K562 (cell line): ENCODE measurements around the gene OSCAR. TPM values are rescaled to one million over a fixed set of nuclear protein-coding genes. Genes with fewer than 3 reads are reported as not detected.

Experiments
- ATAC-seq: fragments of 200-7000 bp; cut with Tn5 transposase; 3 replicates; pipeline ENCODE4 v1.9.1; 2020; ENCODE audit warnings: moderate library complexity
- BruUV-seq: library from RNA; stranded (reverse); fragments of 400-500 nt; replicated peaks from 2 replicates; lab custom pipeline; 2021; lab: Mats Ljungman, UMichigan
- CTCF ChIA-PET: fragments of 300-600 bp; formaldehyde crosslinking; extraction: SDS; loops from one replicate; lab custom pipeline; 2021; ENCODE audit warnings: low intra/inter-chr PET ratio; lab: Yijun Ruan, JAX
- POLR2A ChIA-PET: fragments of 300-600, 350-650 bp; sonication (Branson Sonifier 250); formaldehyde crosslinking; extraction: SDS; loops from one replicate; lab custom pipeline; 2021; ENCODE audit warnings: antibody characterized with exemption, inconsistent platforms; lab: Yijun Ruan, JAX
- DNase-seq, 4 experiments: peaks; one replicate each; pipeline versions ENCODE4 v3.0.0 to v3.0.0-alpha.2; 2011 to 2018; ENCODE audit warnings: low spot score in 3 of 4, mixed read lengths in 3 of 4; ENCODE audit errors: extremely low read depth in 1 of 4
- FAIRE-seq: peaks from 2 replicates; lab custom pipeline; 2011; peaks lifted over from hg19 to GRCh38; lab: Jason Lieb, UNC
- H2AFZ ChIP-seq: 2 replicates; pipeline ENCODE4 v1.6.0; 2011; ENCODE audit warnings: low read depth, low read length, control low read depth, inconsistent platforms
- H3K27ac ChIP-seq: fragments of 200-600 bp; 3 replicates; pipeline ENCODE4 v1.8.0; 2011; ENCODE audit warnings: low read depth, mild to moderate bottlenecking, control low read depth, inconsistent platforms, low read length, moderate library complexity, mixed read lengths; ENCODE audit errors: extremely low read depth
- H3K27me3 ChIP-seq, 2 experiments: fragments of 300-600 bp in 1 of 2; 2 replicates in 1 of 2; 3 replicates in 1 of 2; pipeline versions ENCODE4 v1.6.0 to v1.8.0; 2011; ENCODE audit warnings: inconsistent platforms in 2 of 2, low read length in 2 of 2, mild to moderate bottlenecking in 1 of 2, mixed read lengths in 1 of 2, moderate library complexity in 1 of 2; ENCODE audit not compliant: control insufficient read depth in 2 of 2, insufficient read depth in 2 of 2
- H3K36me3 ChIP-seq: fragments of 300-600 bp; 3 replicates; pipeline ENCODE4 v1.8.0; 2011; ENCODE audit warnings: mild to moderate bottlenecking, low read length, inconsistent platforms; ENCODE audit not compliant: control insufficient read depth, insufficient read depth
- H3K4me1 ChIP-seq, 2 experiments: fragments of 200-600 bp in 1 of 2; replicated peaks in 1 of 2; 2 replicates in 1 of 2; 3 replicates in 1 of 2; pipeline versions ENCODE4 v1.5.1 to v1.8.0; 2011; ENCODE audit warnings: inconsistent platforms in 2 of 2, low read length in 2 of 2, mild to moderate bottlenecking in 1 of 2, mixed read lengths in 1 of 2, moderate library complexity in 1 of 2; ENCODE audit not compliant: control insufficient read depth in 2 of 2, insufficient read depth in 2 of 2
- H3K4me2 ChIP-seq: 2 replicates; pipeline ENCODE4 v1.6.1; 2011; ENCODE audit warnings: low read length, control low read depth, inconsistent platforms, mixed read lengths; ENCODE audit not compliant: insufficient read depth
- H3K4me3 ChIP-seq: fragments of 200-600 bp; sonication (generic), shearing (Covaris generic); 2 replicates; pipeline ENCODE4 v1.5.1; 2016; ENCODE audit warnings: control low read depth, inconsistent platforms
- H3K79me2 ChIP-seq: fragments of 200-600 bp; 3 replicates; pipeline ENCODE4 v1.8.0; 2011; ENCODE audit warnings: low read length, inconsistent platforms; ENCODE audit not compliant: control insufficient read depth, insufficient read depth
- H3K9ac ChIP-seq, 2 experiments: 2 replicates each; pipeline versions ENCODE4 v1.6.0 to v1.6.1; 2011; ENCODE audit warnings: low read depth in 2 of 2, low read length in 2 of 2, control low read depth in 1 of 2, inconsistent platforms in 1 of 2, mild to moderate bottlenecking in 1 of 2, mixed read lengths in 1 of 2; ENCODE audit not compliant: insufficient read depth in 1 of 2
- H3K9me1 ChIP-seq: one replicate; pipeline ENCODE4 v1.6.0; 2011; ENCODE audit warnings: inconsistent platforms, mild to moderate bottlenecking, low read length, moderate library complexity; ENCODE audit not compliant: control insufficient read depth, insufficient read depth
- H3K9me3 ChIP-seq: replicated peaks from 2 replicates; pipeline ENCODE4 v1.5.1; 2011; ENCODE audit warnings: low read depth, low read length, inconsistent platforms; ENCODE audit not compliant: control insufficient read depth, insufficient read depth
- H4K20me1 ChIP-seq: replicated peaks from 2 replicates; pipeline ENCODE4 v1.6.1; 2011; ENCODE audit warnings: low read length, inconsistent platforms, mixed read lengths; ENCODE audit not compliant: control insufficient read depth, insufficient read depth
- ATF1 ChIP-seq, 2 experiments: fragments of 450-650 bp in 1 of 2; IDR thresholded peaks; 2 replicates each; pipeline ENCODE4 v1.6.1; 2016; ENCODE audit warnings: missing compliant biosample characterization in 1 of 2, missing genetic modification characterization in 1 of 2
- ATF3 ChIP-seq, 2 experiments: fragments of 450-650 bp in 1 of 2; sonication (generic) in 1 of 2; formaldehyde crosslinking in 1 of 2; IDR thresholded peaks in 1 of 2; conservative IDR thresholded peaks in 1 of 2; 2 replicates each; pipeline versions ENCODE4 v1.6.1 to v1.8.1; 2016 to 2023; ENCODE audit warnings: mild to moderate bottlenecking in 2 of 2, moderate library complexity in 2 of 2, inconsistent platforms in 1 of 2, missing genetic modification reagents in 1 of 2
- CXXC5 ChIP-seq: fragments of 250-450 bp; sonication (Bioruptor Pico); IDR thresholded peaks from 2 replicates; pipeline ENCODE4 v1.8.0; 2022; ENCODE audit warnings: inconsistent platforms, mild to moderate bottlenecking, moderate library complexity
- HNRNPLL ChIP-seq: fragments of 200-400 bp; formaldehyde crosslinking; IDR thresholded peaks from 2 replicates; pipeline ENCODE4 v1.6.1; 2017; ENCODE audit warnings: low read length, low read depth, mild to moderate bottlenecking; ENCODE audit not compliant: poor library complexity, severe bottlenecking
- ILK ChIP-seq: fragments of 450-650 bp; IDR thresholded peaks from 2 replicates; pipeline ENCODE4 v1.6.1; 2016; ENCODE audit warnings: missing genetic modification characterization, low read depth, mild to moderate bottlenecking, missing compliant biosample characterization, moderate library complexity, borderline replicate concordance
- MAFK ChIP-seq: IDR thresholded peaks from 2 replicates; pipeline ENCODE4 v1.6.1; 2011; ENCODE audit warnings: low read length, improper control_type of control experiment
- PHTF2 ChIP-seq: fragments of 250-450 bp; sonication (Bioruptor Pico); IDR thresholded peaks from 2 replicates; pipeline ENCODE4 v1.5.0; 2021; ENCODE audit warnings: mild to moderate bottlenecking
- SRSF3 ChIP-seq: fragments of 200-400 bp; formaldehyde crosslinking; IDR thresholded peaks from 2 replicates; pipeline ENCODE4 v1.6.1; 2016; ENCODE audit warnings: mild to moderate bottlenecking, low read length, moderate library complexity; ENCODE audit not compliant: insufficient read depth
- STAT5B ChIP-seq: fragments of 250-450 bp; sonication (Bioruptor Pico); IDR thresholded peaks from 2 replicates; pipeline ENCODE4 v1.8.0; 2021; ENCODE audit warnings: mild to moderate bottlenecking, inconsistent platforms
- THAP12 ChIP-seq: fragments of 250-450 bp; sonication (Bioruptor Pico); IDR thresholded peaks from 2 replicates; pipeline ENCODE4 v1.9.0; 2021; ENCODE audit warnings: mild to moderate bottlenecking, inconsistent platforms
- USF1 ChIP-seq: sonication (generic); formaldehyde crosslinking; IDR thresholded peaks from 2 replicates; pipeline ENCODE4 v1.9.0; 2022; ENCODE audit warnings: mild to moderate bottlenecking, missing genetic modification reagents
- ZNF395 ChIP-seq: fragments of 200-800 bp; sonication (Bioruptor generic); IDR thresholded peaks from 2 replicates; pipeline ENCODE4 v1.6.1; 2017; ENCODE audit warnings: missing genetic modification characterization, missing compliant biosample characterization
- ZSCAN32 ChIP-seq: fragments of 450-650 bp; formaldehyde crosslinking; IDR thresholded peaks from 2 replicates; pipeline ENCODE4 v1.4.0; 2020; ENCODE audit warnings: mild to moderate bottlenecking, moderate library complexity
- WGBS: fragments of 100-300 bp; shearing (Covaris generic); methylation state at CpG from one replicate; pipeline ENCODE4 v1.1.6; 2016; ENCODE audit warnings: low coverage, mixed read lengths; ENCODE audit not compliant: insufficient coverage; ENCODE audit errors: missing lambda C conversion rate; 5-methylcytosine and 5-hydroxymethylcytosine counted together
- in situ Hi-C: fragments of 300-500 bp; cut with MboI; formaldehyde crosslinking; loops from 4 replicates; pipeline ENCODE4 v1.15.0; 2018; ENCODE audit warnings: inconsistent platforms, mixed read lengths
- intact Hi-C: fragments of 100-400 bp; cut with micrococcal nuclease; formaldehyde crosslinking; loops from 2 replicates; pipeline ENCODE4 v1.14.2; 2022
- polyA plus RNA-seq, 8 experiments: library from polyadenylated mRNA; depleted of rRNA in 4 of 8; stranded (reverse) in 5 of 8; unstranded in 3 of 8; fragments of >200 nt; fragmentation: Nextera tagmentation in 2 of 8; fragmentation: Illumina TruSeq in 1 of 8; extraction: Ambion mirVana in 2 of 8; extraction: Trizol in 1 of 8; gene quantifications; 2 replicates each; pipeline versions ENCODE4 v1.2.1 to v1.2.3, GENCODE V29; 2011 to 2014; ENCODE audit warnings: inconsistent platforms in 1 of 8, missing spikeins in 1 of 8
- total RNA-seq, 7 experiments: library from RNA; depleted of rRNA in 6 of 7; stranded (reverse); fragments of >200 nt in 6 of 7; fragmentation: Illumina TruSeq in 2 of 7; extraction: Trizol in 2 of 7; gene quantifications; 2 replicates each; pipeline versions ENCODE4 v1.2.1 to v1.2.3, GENCODE V29; 2011 to 2021; ENCODE audit warnings: low replicate concordance in 1 of 7

OSCAR gene
- total and polyA plus RNA-seq, 9 of the 15 experiments (the other 6 are each of a cell fraction or from before 2014, with no cell fraction given): 0.09 to 0.62 (median 0.13) TPM; not detected in 5

GRCh38 chr19:54047616-54048015 lies 53.0 kb downstream of the OSCAR start:
- WGBS: 0% methylated on average over 4 of the region's 4 CpGs
- Histone ChIP-seq H2AFZ (no peak overlapping the region), H3K9ac (no peak overlapping the region), H3K4me1 (no peaks in the 10 kb centered on the region), H3K79me2 (no peaks in the 10 kb centered on the region), H3K9me1 (no peaks in the 10 kb centered on the region), H3K9me3 (no peaks in the 10 kb centered on the region), H3K4me2 (no peak overlapping the region), H3K36me3 (no peaks in the 10 kb centered on the region), H3K27me3 (peaks cover 7 to 22% of the 10 kb centered on the region in 2 experiments; a peak in 4 of 5 replicates), H3K27ac (no peak overlapping the region), H4K20me1 (no peaks in the 10 kb centered on the region), H3K4me3 (no peak overlapping the region)
- ChIA-PET CTCF (no interaction called here), POLR2A (interaction anchor here (1.3 kb wide), 1 partner anchor 68 kb away, joined by 3 read pairs; the partner anchor contains the start of genes PRPF31 and TFPT)
- intact Hi-C loops: no loop called here
- FAIRE-seq: no peak
- DNase-seq: peak in 3 of 4 experiments; percentile 0 to 1 (median 1)
- ATAC-seq: no peak
- in situ Hi-C loops: no loop called here
- BruUV-seq: no TSS peak
- no peak for TF ChIP-seq CXXC5
- TF ChIP-seq ZSCAN32 (CRISPR knock-in tag): no peak
- TF ChIP-seq USF1 (CRISPR knock-in tag): no peak
- TF ChIP-seq ATF1 (CRISPR knock-in tag; IDR thresholded peaks at IDR 0.05): no peak
- TF ChIP-seq ATF1 (tag; IDR thresholded peaks at IDR 0.05): no peak
- no peak for TF ChIP-seq MAFK
- TF ChIP-seq ILK (tag): no peak
- TF ChIP-seq PHTF2 (CRISPR knock-in tag): no peak
- no peak for TF ChIP-seq ZNF395
- no peak for TF ChIP-seq ATF3 (IDR thresholded peaks at IDR 0.05)
- TF ChIP-seq ATF3 (CRISPR knock-in tag; conservative IDR thresholded peaks at IDR 0.05): no peak
- no peak for TF ChIP-seq HNRNPLL
- TF ChIP-seq STAT5B: no peak
- TF ChIP-seq SRSF3: no peak
- no peak for TF ChIP-seq THAP12
